SK-N-SH (cell line): Measurements from ENCODE around the gene KMT5C.

Source experiments
- EP300 ChIP-seq, 2 experiments: IDR thresholded peaks; 2 replicates each; pipeline versions ENCODE4 v1.4.0 to v1.6.1; 2012; ENCODE audit warnings: borderline replicate concordance in 1 of 2, low read depth in 1 of 2, low read length in 1 of 2
- FOXJ3 ChIP-seq: sonication (generic); formaldehyde crosslinking; IDR thresholded peaks from 2 replicates; pipeline ENCODE4 v1.5.1; 2020; ENCODE audit warnings: mild to moderate bottlenecking, missing genetic modification reagents
- GATA2 ChIP-seq: sonication (generic); formaldehyde crosslinking; IDR thresholded peaks from 2 replicates; pipeline ENCODE4 v1.5.0; 2020; ENCODE audit warnings: mild to moderate bottlenecking, missing genetic modification reagents
- NFIC ChIP-seq: IDR thresholded peaks from 2 replicates; pipeline ENCODE4 v1.4.0; 2012; ENCODE audit warnings: borderline replicate concordance
- POLR2AphosphoS5 ChIP-seq: IDR thresholded peaks from 2 replicates; pipeline ENCODE4 v1.6.1; 2012; ENCODE audit warnings: low read depth, low read length
- RAD21 ChIP-seq: IDR thresholded peaks from 2 replicates; pipeline ENCODE4 v1.6.1; 2012; ENCODE audit warnings: mild to moderate bottlenecking, low read length
- SMC3 ChIP-seq: IDR thresholded peaks from 2 replicates; pipeline ENCODE4 v1.6.1; 2012; ENCODE audit warnings: low read depth, low read length, improper control_type of control experiment
- TAF1 ChIP-seq: IDR thresholded peaks from 2 replicates; pipeline ENCODE4 v1.6.1; 2012; ENCODE audit warnings: low read depth, mild to moderate bottlenecking, low read length, moderate library complexity, borderline replicate concordance
- TCF12 ChIP-seq: IDR thresholded peaks from 2 replicates; pipeline ENCODE4 v1.4.0; 2012
- TEAD4 ChIP-seq: IDR thresholded peaks from 2 replicates; pipeline ENCODE4 v1.4.0; 2012; ENCODE audit warnings: mild to moderate bottlenecking, borderline replicate concordance; ENCODE audit not compliant: insufficient read depth
- YY1 ChIP-seq: IDR thresholded peaks from 2 replicates; pipeline ENCODE4 v1.4.0; 2012; ENCODE audit warnings: low read depth, mild to moderate bottlenecking
- TF ChIP-seq, protein P1 (sequence below): fragments of 200-600 bp; sonication (generic); IDR thresholded peaks from 2 replicates; pipeline ENCODE4 v1.6.1; 2017; ENCODE audit warnings: antibody characterized with exemption, mild to moderate bottlenecking, moderate library complexity
- TF ChIP-seq, protein P2 (sequence below): IDR thresholded peaks from 2 replicates; pipeline ENCODE4 v1.6.1; 2012; ENCODE audit warnings: mild to moderate bottlenecking, low read depth, low read length, moderate library complexity
- TF ChIP-seq, protein P3 (sequence below): fragments of 150-350 bp; IDR thresholded peaks from 2 replicates; pipeline ENCODE4 v1.6.1; 2017; ENCODE audit warnings: antibody characterized with exemption, low read length, low read depth, borderline replicate concordance

DNA sequence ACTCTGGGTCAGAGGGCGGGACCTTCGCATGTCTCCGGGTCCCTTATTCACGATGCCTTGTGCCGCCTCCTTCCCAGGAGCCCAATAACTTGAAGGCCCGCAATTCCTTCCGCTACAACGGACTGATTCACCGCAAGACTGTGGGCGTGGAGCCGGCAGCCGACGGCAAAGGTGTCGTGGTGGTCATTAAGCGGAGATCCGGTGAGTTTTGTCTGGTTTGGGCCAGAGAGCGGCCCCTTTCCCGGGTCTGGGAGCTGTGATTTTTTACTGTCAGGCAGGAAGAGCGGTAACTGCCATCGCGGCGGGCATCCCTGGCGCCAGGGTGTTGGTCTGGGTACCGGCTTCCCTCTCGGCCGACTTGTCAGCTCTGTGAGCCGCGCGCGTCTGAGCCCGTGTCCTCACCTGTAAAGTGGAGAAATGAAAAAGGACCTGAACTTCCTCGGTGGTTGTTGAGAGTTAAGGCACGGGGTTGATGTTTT lies 46.9 kb downstream of the KMT5C start:
- TF ChIP-seq TAF1 (no peak), POLR2AphosphoS5 (no peak), YY1 (no peak), EP300 (IDR thresholded peaks at IDR 0.05; ENCODE audit: borderline replicate concordance in 1 of 2, low read depth in 1 of 2, low read length in 1 of 2) (no peak), FOXJ3 (CRISPR knock-in tag) (no peak), TEAD4 (no peak), GATA2 (CRISPR knock-in tag) (no peak), TCF12 (no peak), RAD21 (no peak), NFIC (no peak), SMC3 (no peak)
- TF ChIP-seq, protein P1, sequence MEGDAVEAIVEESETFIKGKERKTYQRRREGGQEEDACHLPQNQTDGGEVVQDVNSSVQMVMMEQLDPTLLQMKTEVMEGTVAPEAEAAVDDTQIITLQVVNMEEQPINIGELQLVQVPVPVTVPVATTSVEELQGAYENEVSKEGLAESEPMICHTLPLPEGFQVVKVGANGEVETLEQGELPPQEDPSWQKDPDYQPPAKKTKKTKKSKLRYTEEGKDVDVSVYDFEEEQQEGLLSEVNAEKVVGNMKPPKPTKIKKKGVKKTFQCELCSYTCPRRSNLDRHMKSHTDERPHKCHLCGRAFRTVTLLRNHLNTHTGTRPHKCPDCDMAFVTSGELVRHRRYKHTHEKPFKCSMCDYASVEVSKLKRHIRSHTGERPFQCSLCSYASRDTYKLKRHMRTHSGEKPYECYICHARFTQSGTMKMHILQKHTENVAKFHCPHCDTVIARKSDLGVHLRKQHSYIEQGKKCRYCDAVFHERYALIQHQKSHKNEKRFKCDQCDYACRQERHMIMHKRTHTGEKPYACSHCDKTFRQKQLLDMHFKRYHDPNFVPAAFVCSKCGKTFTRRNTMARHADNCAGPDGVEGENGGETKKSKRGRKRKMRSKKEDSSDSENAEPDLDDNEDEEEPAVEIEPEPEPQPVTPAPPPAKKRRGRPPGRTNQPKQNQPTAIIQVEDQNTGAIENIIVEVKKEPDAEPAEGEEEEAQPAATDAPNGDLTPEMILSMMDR: no peak
- TF ChIP-seq, protein P2, sequence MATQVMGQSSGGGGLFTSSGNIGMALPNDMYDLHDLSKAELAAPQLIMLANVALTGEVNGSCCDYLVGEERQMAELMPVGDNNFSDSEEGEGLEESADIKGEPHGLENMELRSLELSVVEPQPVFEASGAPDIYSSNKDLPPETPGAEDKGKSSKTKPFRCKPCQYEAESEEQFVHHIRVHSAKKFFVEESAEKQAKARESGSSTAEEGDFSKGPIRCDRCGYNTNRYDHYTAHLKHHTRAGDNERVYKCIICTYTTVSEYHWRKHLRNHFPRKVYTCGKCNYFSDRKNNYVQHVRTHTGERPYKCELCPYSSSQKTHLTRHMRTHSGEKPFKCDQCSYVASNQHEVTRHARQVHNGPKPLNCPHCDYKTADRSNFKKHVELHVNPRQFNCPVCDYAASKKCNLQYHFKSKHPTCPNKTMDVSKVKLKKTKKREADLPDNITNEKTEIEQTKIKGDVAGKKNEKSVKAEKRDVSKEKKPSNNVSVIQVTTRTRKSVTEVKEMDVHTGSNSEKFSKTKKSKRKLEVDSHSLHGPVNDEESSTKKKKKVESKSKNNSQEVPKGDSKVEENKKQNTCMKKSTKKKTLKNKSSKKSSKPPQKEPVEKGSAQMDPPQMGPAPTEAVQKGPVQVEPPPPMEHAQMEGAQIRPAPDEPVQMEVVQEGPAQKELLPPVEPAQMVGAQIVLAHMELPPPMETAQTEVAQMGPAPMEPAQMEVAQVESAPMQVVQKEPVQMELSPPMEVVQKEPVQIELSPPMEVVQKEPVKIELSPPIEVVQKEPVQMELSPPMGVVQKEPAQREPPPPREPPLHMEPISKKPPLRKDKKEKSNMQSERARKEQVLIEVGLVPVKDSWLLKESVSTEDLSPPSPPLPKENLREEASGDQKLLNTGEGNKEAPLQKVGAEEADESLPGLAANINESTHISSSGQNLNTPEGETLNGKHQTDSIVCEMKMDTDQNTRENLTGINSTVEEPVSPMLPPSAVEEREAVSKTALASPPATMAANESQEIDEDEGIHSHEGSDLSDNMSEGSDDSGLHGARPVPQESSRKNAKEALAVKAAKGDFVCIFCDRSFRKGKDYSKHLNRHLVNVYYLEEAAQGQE: no peak
- TF ChIP-seq, protein P3, sequence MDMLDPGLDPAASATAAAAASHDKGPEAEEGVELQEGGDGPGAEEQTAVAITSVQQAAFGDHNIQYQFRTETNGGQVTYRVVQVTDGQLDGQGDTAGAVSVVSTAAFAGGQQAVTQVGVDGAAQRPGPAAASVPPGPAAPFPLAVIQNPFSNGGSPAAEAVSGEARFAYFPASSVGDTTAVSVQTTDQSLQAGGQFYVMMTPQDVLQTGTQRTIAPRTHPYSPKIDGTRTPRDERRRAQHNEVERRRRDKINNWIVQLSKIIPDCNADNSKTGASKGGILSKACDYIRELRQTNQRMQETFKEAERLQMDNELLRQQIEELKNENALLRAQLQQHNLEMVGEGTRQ: no peak
